ENCODE data around the gene DCTN4. TPM values are rescaled to one million over a fixed set of nuclear protein-coding genes. Genes with fewer than 3 reads are reported as not detected.
A peak's percentile ranks its signal among the peaks of the same experiment; 100 is the strongest.

DCTN4 gene
- total and polyA plus RNA-seq, 9 donors: 27.0 to 87.4 (median 69.0) TPM

DNA sequence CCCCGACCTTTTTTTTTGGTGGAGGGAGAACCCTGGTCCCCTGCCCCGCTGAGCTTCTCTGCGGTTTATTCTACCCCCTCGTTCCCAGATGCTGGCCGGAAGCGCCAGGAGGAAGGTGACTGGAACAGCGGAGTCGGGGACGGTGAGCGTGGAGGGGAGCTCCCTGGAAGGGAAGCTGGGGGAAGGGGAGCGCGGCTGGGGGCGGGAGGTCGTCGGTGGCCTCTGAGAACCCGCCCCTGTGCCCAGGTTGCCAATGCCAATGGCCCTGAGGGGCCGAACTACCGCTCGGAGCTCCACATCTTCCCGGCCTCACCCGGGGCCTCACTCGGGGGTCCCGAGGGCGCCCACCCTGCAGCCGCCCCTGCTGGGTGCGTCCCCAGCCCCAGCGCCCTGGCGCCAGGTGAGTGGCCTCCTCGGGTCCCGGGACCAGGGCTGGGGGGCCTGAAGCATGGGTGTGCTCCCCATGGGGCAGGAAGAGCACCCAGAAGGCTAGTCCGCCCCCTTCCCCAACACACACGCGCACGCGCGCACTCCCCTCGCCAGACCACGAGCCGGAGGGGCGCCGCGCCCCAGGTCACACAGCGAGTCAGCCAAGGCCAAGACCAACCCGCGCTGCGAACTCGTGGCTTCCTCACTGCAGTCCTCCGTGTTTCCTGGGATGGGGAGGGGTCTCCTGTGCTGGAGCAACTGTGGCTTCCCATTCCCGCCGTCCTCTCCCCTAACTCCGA, 87.1 kb downstream of the DCTN4 start:
- WGBS, 3 donors: 2 to 6% (median 5%) methylated on average over 26 to 51 of the region's 51 CpGs
- Histone ChIP-seq H3K27ac (no peak overlapping the region), H3K9me3 (no peaks in the 10 kb centered on the region), H3K4me3 (peak overlapping the region; percentile 44), H3K27me3 (no peaks in the 10 kb centered on the region), H3K4me1 (ENCODE audit: insufficient read depth) (peaks cover 12% of the 10 kb centered on the region), H3K36me3 (no peaks in the 10 kb centered on the region)
- TF ChIP-seq EP300 (IDR thresholded peaks at IDR 0.05) (no peak), POLR2A (IDR thresholded peaks at IDR 0.05) (no peak)
- TF ChIP-seq, protein P1, sequence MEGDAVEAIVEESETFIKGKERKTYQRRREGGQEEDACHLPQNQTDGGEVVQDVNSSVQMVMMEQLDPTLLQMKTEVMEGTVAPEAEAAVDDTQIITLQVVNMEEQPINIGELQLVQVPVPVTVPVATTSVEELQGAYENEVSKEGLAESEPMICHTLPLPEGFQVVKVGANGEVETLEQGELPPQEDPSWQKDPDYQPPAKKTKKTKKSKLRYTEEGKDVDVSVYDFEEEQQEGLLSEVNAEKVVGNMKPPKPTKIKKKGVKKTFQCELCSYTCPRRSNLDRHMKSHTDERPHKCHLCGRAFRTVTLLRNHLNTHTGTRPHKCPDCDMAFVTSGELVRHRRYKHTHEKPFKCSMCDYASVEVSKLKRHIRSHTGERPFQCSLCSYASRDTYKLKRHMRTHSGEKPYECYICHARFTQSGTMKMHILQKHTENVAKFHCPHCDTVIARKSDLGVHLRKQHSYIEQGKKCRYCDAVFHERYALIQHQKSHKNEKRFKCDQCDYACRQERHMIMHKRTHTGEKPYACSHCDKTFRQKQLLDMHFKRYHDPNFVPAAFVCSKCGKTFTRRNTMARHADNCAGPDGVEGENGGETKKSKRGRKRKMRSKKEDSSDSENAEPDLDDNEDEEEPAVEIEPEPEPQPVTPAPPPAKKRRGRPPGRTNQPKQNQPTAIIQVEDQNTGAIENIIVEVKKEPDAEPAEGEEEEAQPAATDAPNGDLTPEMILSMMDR (IDR thresholded peaks at IDR 0.05): no peak
- intact Hi-C loops (cut with DNase I): no loop called here
- peak in 1 of 5 donors; percentile 56 for DNase-seq

GRCh38 chr5:150670948-150671310, 87.9 kb downstream of the DCTN4 start:
- intact Hi-C loops (cut with DNase I): no loop called here

GRCh38 chr5:150670275-150670947, 88.4 kb downstream of the DCTN4 start:
- Histone ChIP-seq H3K36me3 (no peaks in the 10 kb centered on the region), H3K27me3 (no peaks in the 10 kb centered on the region), H3K9me3 (no peaks in the 10 kb centered on the region), H3K27ac (no peak overlapping the region), H3K4me3 (no peak overlapping the region), H3K4me1 (ENCODE audit: insufficient read depth) (peaks cover 12% of the 10 kb centered on the region)
- intact Hi-C loops (cut with DNase I): no loop called here
- WGBS, 3 donors: 92 to 97% (median 93%) methylated on average over 14 of the region's 14 CpGs
- DNase-seq: no peak
- TF ChIP-seq, protein P1 (IDR thresholded peaks at IDR 0.05): no peak
- no peak for TF ChIP-seq POLR2A (IDR thresholded peaks at IDR 0.05)
- TF ChIP-seq EP300 (IDR thresholded peaks at IDR 0.05): no peak

More at GRCh38 chr5:150670948-150671310, 87.9 kb downstream of the DCTN4 start:
- H3K4me1 ChIP-seq (ENCODE audit: insufficient read depth): peaks cover 12% of the 10 kb centered on the region
- WGBS, 3 donors: 43 to 53% (median 52%) methylated on average over 2 of the region's 2 CpGs
- no peaks in the 10 kb centered on the region for H3K27me3 ChIP-seq
- DNase-seq: no peak
- H3K9me3 ChIP-seq: no peaks in the 10 kb centered on the region
- H3K36me3 ChIP-seq: no peaks in the 10 kb centered on the region
- H3K27ac ChIP-seq: no peak overlapping the region
- TF ChIP-seq, protein P1 (IDR thresholded peaks at IDR 0.05): no peak
- TF ChIP-seq POLR2A (IDR thresholded peaks at IDR 0.05) (no peak), EP300 (IDR thresholded peaks at IDR 0.05) (no peak)
- H3K4me3 ChIP-seq: no peak overlapping the region

- Histone ChIP-seq H3K9me3 (no peaks in the 10 kb centered on the region), H3K36me3 (no peaks in the 10 kb centered on the region), H3K27me3 (no peaks in the 10 kb centered on the region), H3K4me1 (ENCODE audit: insufficient read depth) (peaks cover 9% of the 10 kb centered on the region), H3K4me3 (no peak overlapping the region), H3K27ac (no peak overlapping the region)
- 77 to 87% (median 81%) methylated on average over 12 of the region's 12 CpGs for WGBS, 3 donors
- TF ChIP-seq, protein P1 (IDR thresholded peaks at IDR 0.05): no peak
- TF ChIP-seq EP300 (IDR thresholded peaks at IDR 0.05): no peak
- TF ChIP-seq POLR2A (IDR thresholded peaks at IDR 0.05): no peak
- intact Hi-C loops (cut with DNase I): no loop called here
- DNase-seq: no peak
Observed at GRCh38 chr5:150665044-150665443, 93.8 kb downstream of the DCTN4 start.
